ENCODE data around the gene DUSP22. TPM values are rescaled to one million over a fixed set of nuclear protein-coding genes. Genes with fewer than 3 reads are reported as not detected.

The DUSP22 gene
- total RNA-seq, 1 donor from 2014 or later: 22.0 TPM

DNA sequence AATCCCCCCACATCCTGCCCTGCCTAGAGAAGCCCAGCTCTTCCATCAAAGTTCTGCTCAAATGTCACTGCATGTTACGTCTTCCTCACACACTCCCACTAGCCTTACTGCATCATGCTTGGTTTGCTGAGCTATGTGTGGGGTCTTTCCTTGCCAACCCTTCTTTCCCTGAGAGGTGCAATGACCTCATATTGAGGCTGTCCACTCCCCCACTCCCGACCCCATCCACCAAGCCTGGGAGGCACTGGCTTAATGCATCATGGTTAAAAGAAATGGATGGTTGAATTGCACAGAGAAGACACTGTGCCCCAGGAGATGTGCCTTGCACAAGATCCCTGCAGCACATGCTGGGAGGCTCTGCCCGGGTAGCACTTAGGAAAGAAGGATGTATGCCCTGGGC is 91.6 kb downstream of the DUSP22 start:
- no peak overlapping the region for H3K4me3 Mint-ChIP-seq
- H3K9me3 Mint-ChIP-seq: no peaks in the 10 kb centered on the region
- H3K27me3 Mint-ChIP-seq (ENCODE audit: insufficient read depth): peaks cover 5% of the 10 kb centered on the region
- H3K36me3 Mint-ChIP-seq (ENCODE audit: low read depth): no peaks in the 10 kb centered on the region
- H3K27ac Mint-ChIP-seq: no peak overlapping the region
- intact Hi-C loops (cut with micrococcal nuclease): no loop called here
- no peak for DNase-seq (ENCODE audit: low spot score)
- H3K4me1 Mint-ChIP-seq (ENCODE audit: low read depth): peaks cover 22% of the 10 kb centered on the region

DNA sequence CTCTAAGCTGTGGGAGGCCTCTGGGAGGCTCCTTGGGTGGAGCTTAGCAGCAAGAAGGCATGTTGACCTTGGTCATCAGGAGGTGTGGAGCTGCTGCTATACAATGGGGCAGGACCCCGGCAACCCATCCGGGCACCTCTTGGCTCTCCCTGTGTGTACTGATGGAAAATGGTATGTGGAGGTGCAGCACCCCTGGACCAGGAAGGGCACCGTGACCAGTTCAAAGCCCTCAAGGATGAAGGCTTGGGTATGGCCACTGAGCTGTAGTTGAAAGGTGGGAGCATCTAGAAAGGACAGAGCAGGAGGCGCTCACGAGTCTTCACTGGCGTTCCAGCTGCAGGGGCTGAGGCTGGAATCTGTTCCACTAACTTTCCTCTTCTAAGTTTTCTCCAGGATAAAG is 92.6 kb downstream of the DUSP22 start:
- H3K27me3 Mint-ChIP-seq (ENCODE audit: insufficient read depth): peaks cover 5% of the 10 kb centered on the region
- H3K4me1 Mint-ChIP-seq (ENCODE audit: low read depth): peaks cover 32% of the 10 kb centered on the region
- no peak overlapping the region for H3K27ac Mint-ChIP-seq
- no peaks in the 10 kb centered on the region for H3K9me3 Mint-ChIP-seq
- H3K4me3 Mint-ChIP-seq: no peak overlapping the region
- H3K36me3 Mint-ChIP-seq (ENCODE audit: low read depth): no peaks in the 10 kb centered on the region
- intact Hi-C loops (cut with micrococcal nuclease): no loop called here
- DNase-seq (ENCODE audit: low spot score): no peak

DNA sequence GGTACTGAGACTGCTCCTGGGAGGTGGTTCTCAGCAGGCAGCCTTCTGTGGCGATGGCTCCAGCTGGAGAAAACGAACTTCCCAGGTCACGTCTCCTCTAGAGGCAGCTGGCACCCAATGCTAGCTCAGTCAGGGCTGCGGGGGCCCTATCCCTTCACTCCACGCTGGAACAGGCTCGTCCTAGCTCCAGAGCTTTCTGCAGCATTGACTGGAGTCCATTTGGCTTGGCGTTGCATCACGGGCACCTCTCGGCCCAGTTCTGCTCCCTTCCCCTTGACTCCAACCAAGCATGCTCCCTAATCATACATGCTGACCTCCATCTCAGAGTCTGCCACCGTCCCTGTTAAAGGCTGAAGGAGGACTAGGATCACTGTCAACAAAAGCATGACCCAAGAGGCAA is 93.3 kb downstream of the DUSP22 start:
- Mint-ChIP-seq H3K4me1 (ENCODE audit: low read depth) (peaks cover 39% of the 10 kb centered on the region), H3K27me3 (ENCODE audit: insufficient read depth) (peaks cover 5% of the 10 kb centered on the region), H3K27ac (no peak overlapping the region), H3K36me3 (ENCODE audit: low read depth) (no peaks in the 10 kb centered on the region), H3K4me3 (no peak overlapping the region), H3K9me3 (no peaks in the 10 kb centered on the region)
- intact Hi-C loops (cut with micrococcal nuclease): no loop called here
- DNase-seq (ENCODE audit: low spot score): no peak

DNA sequence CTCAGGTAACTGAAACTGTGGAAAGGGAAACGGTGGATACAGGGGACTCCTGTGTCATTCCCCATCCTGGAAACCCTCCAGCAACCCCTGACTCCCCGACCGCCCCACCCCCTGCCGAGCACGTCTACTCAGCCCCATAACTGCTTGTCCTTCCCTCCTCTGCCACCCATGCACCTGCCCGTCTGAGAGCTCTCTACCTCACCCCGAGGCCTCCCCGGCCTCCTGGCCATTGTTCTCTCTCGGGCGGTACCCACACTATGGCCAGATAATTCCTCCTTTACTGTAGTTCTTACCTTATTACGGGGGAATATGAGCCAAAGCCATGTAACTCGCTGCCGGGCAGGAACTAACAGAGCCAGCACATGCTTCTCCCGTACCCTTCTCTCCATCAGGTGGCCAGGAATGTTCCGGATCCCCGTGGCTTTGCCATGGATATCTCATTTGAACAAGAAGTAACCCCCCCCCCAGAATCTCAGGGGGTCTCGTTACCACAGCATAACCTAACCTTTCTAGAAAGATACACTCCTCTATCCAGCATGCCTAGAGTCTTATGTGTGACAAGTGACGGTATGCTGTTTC is 94.5 kb downstream of the DUSP22 start:
- Mint-ChIP-seq H3K4me3 (no peak overlapping the region), H3K27ac (no peak overlapping the region), H3K4me1 (ENCODE audit: low read depth) (peaks cover 33% of the 10 kb centered on the region), H3K36me3 (ENCODE audit: low read depth) (peaks cover 2% of the 10 kb centered on the region), H3K9me3 (no peaks in the 10 kb centered on the region), H3K27me3 (ENCODE audit: insufficient read depth) (peaks cover 5% of the 10 kb centered on the region)
- DNase-seq (ENCODE audit: low spot score): no peak
- intact Hi-C loops (cut with micrococcal nuclease): no loop called here

DNA sequence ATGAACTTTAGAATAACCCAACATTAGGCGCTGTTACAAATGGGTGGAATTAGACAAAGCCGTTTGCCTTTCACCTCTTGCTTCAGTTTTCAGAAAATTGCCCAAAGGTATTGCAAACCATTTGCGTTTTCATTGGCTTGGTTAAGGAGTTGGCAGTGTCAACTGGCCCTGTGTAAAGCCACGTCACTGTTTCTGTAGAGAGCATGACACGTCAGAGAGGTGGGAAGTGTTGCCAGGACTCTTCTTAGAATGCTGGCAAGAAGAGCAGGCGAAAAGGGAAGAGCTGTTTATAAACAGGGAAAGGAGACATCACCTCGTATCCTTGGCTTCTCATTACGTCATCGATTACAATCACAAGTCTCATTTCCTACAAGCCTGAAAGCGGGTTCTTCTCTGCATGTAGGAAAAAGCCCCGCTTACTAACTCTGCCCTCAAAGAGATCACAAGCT is 95.0 kb downstream of the DUSP22 start:
- intact Hi-C loops (cut with micrococcal nuclease): no loop called here
- peaks cover 2% of the 10 kb centered on the region for H3K36me3 Mint-ChIP-seq (ENCODE audit: low read depth)
- no peaks in the 10 kb centered on the region for H3K9me3 Mint-ChIP-seq
- peaks cover 5% of the 10 kb centered on the region for H3K27me3 Mint-ChIP-seq (ENCODE audit: insufficient read depth)
- H3K4me3 Mint-ChIP-seq: no peak overlapping the region
- H3K27ac Mint-ChIP-seq: no peak overlapping the region
- H3K4me1 Mint-ChIP-seq (ENCODE audit: low read depth): peaks cover 28% of the 10 kb centered on the region
- no peak for DNase-seq (ENCODE audit: low spot score)

DNA sequence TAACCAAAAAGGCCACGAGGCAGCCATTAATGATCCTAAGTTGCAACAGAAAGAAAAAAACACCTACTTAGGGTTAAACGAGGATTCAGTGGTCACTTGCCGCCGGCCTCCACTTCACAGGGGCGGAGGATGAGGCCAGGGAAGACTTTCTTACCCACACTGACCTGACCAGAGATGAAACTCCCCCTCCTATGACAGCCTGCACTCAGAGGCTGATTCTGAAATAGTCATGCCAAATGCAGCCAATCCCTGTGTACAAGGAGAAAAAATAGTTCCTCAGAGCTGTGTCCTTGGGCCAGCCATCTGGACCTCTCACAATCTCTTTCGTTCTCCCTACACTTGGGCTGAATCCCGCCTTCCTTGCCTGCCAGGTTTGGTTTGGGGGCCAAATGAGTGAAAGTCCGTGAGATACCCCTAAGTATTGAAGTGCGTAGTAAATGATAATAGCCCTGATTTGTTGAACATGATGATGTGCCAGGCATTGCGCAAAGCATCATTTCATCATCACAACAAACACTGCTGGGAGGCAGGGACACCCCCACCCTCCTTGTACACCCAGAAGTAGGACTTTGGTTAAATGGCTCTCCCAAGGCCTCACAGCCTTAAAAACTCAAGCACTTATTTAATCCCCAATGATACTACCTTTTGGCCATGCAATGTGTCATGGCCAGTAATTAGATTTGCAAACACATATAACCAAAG is 96.1 kb downstream of the DUSP22 start:
- no peak for DNase-seq (ENCODE audit: low spot score)
- peaks cover 25% of the 10 kb centered on the region for H3K4me1 Mint-ChIP-seq (ENCODE audit: low read depth)
- intact Hi-C loops (cut with micrococcal nuclease): loop anchor here (2.0 kb wide), 1 partner anchor 322 kb away; no protein-coding TSS in a partner anchor
- H3K9me3 Mint-ChIP-seq: no peaks in the 10 kb centered on the region
- peaks cover 7% of the 10 kb centered on the region for H3K36me3 Mint-ChIP-seq (ENCODE audit: low read depth)
- no peak overlapping the region for H3K4me3 Mint-ChIP-seq
- peaks cover 5% of the 10 kb centered on the region for H3K27me3 Mint-ChIP-seq (ENCODE audit: insufficient read depth)
- peak overlapping the region; percentile 27 for H3K27ac Mint-ChIP-seq

DNA sequence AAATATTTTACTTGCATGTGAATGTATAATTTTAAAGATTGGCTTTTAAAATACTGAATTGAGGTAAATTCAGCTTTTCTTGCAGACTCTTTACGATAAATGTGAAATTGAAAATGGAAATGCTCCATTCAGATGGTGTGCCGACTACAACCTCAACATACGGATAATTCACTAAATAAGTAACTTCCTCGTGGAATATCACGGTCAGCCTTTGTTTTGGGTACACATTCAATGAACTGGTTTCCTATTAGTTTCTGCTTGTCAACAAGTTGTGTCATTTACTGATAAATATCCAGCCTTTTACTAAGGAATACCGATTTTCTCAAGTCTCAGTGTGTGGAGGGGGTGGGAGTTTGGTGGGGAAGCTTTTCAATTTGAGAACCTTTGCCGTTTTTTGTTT is 96.9 kb downstream of the DUSP22 start:
- intact Hi-C loops (cut with micrococcal nuclease): loop anchor here (1.0 to 2.0 kb wide), 4 partner anchors 59 to 322 kb away; no protein-coding TSS in a partner anchor
- Mint-ChIP-seq H3K36me3 (ENCODE audit: low read depth) (peaks cover 13% of the 10 kb centered on the region), H3K27ac (peak overlapping the region; percentile 97), H3K9me3 (no peaks in the 10 kb centered on the region), H3K4me1 (ENCODE audit: low read depth) (peaks cover 25% of the 10 kb centered on the region), H3K4me3 (peak overlapping the region; percentile 89), H3K27me3 (ENCODE audit: insufficient read depth) (peaks cover 3% of the 10 kb centered on the region)
- DNase-seq (ENCODE audit: low spot score): no peak

DNA sequence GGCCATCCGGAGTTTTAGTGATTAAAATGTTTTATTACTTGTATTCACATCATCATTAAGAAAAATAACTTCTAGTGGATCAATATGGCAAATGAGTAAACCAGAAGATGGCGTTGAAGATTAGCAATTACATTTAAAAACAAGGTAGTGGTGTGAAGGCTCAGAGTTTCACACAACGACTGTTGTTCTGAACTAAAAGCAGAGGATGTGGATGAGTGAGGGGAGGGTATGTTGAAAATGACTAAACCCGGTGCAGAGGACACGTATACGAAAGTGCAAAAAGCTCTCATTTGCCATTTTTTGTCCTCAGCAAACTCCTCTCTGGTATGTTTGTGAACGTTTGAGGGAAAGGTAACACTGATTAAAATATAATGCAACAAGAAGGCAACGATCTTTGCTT is 97.3 kb downstream of the DUSP22 start:
- Mint-ChIP-seq H3K4me3 (peak overlapping the region; percentile 89), H3K36me3 (ENCODE audit: low read depth) (peaks cover 17% of the 10 kb centered on the region), H3K27ac (peak overlapping the region; percentile 97), H3K4me1 (ENCODE audit: low read depth) (peaks cover 25% of the 10 kb centered on the region), H3K27me3 (ENCODE audit: insufficient read depth) (peaks cover 3% of the 10 kb centered on the region), H3K9me3 (no peaks in the 10 kb centered on the region)
- intact Hi-C loops (cut with micrococcal nuclease): loop anchor here (1.0 to 5.0 kb wide), 10 partner anchors 51 to 993 kb away; no protein-coding TSS in a partner anchor
- peak; percentile 51 for DNase-seq (ENCODE audit: low spot score)

DNA sequence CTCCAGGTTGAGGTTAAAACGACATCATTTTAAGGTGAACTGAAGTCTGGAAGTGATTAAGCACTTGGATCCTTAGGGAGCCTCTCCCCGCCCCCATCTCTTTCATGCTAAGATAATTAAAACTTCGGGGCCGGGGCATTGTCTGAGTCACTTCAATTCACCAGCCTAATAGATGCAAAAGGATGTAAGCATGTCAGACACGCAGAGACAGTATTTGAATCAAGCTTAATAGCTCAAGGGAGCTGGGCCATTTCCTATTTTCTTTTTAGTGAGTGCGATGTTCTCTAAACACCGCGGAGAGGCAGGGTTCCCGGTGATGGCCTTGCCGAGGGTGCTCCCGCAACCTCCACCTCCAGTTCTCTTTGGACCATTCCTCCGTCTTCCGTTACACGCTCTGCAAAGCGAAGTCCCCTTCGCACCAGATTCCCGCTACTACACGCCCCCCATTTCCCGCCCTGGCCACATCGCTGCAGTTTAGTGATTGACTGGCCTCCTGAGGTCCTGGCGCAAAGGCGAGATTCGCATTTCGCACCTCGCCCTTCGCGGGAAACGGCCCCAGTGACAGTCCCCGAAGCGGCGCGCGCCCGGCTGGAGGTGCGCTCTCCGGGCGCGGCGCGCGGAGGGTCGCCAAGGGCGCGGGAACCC is 98.7 kb downstream of the DUSP22 start:
- Mint-ChIP-seq H3K4me1 (ENCODE audit: low read depth) (peaks cover 39% of the 10 kb centered on the region), H3K27me3 (ENCODE audit: insufficient read depth) (peaks cover 3% of the 10 kb centered on the region), H3K36me3 (ENCODE audit: low read depth) (peaks cover 31% of the 10 kb centered on the region), H3K4me3 (peak overlapping the region; percentile 89), H3K9me3 (no peaks in the 10 kb centered on the region), H3K27ac (peak overlapping the region; percentile 97)
- intact Hi-C loops (cut with micrococcal nuclease): loop anchor here (1.0 to 5.0 kb wide), 11 partner anchors 8 to 991 kb away; partner anchors contain the start of gene DUSP22
- DNase-seq (ENCODE audit: low spot score): peak; percentile 44

DNA sequence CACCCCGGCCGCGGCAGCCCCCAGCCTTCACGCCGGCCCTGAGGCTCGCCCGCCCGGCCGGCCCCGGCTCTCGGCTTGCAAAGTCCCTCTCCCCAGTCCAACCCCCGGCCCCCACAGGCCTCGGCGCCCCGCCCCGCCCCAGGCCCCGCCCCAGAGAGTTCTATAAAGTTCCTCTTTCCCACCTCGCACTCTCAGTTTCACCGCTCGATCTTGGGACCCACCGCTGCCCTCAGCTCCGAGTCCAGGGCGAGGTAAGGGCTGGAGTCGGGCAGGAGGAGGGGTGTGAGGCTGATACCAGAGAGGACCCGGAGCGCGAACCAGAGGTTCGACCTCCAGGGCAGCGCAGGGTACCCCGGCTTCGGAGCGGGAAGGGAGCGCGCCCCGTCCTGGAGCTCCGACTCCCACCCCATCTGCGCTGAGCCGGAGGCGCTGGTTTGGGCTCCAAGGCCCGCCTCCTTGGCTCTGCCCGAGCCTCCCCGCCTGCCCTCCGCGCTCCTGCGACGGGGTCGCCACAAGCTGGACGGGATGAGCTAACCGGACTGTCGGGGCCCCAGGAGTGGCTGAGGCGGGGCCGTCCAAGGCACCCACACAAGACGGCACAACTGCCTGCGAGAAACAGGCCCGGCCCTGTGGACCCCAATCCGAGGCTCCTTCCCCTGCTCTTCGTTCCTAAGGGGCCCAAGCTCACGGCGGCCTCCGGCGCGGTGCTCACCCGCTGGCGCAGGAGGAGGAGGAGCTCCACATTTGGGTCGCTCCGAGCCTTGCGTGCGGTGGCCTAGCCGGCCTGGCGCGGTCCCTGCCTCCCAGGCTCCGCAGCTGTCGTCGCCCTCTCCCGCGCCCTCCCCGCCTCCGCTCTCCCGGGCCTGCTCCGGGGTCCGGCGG is 99.5 kb downstream of the DUSP22 start, which contains the start of gene IRF4:
Gene IRF4 (plus strand): TSS at position 194 of the 882 bp plus-strand sequence. CDS start 1,401 bp downstream, outside the sequence.
- peaks cover 41% of the 10 kb centered on the region for H3K4me1 Mint-ChIP-seq (ENCODE audit: low read depth)

DNA sequence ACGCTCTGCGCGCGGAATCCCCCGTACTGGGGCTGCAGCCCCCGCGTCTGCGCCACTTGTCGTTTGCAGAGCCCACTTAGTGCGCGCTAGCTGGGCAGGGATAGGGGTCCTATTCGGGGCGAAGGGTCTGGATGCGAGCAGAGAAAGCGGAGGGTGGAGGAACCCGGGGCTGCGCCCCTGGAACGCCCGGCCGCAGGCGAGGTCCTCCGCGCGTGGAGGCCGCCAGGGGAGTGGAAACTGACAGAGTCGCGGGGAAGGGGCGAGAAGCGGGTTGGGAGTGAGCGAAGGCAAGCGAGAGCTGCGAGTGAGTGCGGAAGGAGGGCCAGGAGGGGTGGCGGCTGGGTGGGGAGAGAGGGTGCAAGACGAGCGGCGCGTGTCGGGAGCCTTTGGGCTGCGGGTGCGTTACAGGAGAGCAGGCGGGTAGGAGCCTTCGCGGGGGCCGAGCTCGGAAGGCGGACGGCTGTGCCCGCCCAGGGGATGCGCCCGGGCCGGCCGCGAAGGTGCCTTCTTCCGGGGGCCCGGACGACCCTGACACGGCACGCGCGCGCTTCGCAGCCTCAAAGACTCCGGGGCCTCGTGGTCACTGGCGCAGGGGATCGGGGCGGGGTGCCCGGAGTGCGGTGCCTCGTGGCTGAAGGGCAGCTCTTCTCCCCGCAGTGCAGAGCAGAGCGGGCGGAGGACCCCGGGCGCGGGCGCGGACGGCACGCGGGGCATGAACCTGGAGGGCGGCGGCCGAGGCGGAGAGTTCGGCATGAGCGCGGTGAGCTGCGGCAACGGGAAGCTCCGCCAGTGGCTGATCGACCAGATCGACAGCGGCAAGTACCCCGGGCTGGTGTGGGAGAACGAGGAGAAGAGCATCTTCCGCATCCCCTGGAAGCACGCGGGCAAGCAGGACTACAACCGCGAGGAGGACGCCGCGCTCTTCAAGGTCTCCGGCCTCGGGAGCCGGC is 100.4 kb downstream of the DUSP22 start:
- peaks cover 44% of the 10 kb centered on the region for H3K36me3 Mint-ChIP-seq (ENCODE audit: low read depth)
- intact Hi-C loops (cut with micrococcal nuclease): loop anchor here (5.0 kb wide), 1 partner anchor 990 kb away; no protein-coding TSS in a partner anchor
- peak overlapping the region; percentile 98 for H3K4me3 Mint-ChIP-seq
- H3K27me3 Mint-ChIP-seq (ENCODE audit: insufficient read depth): no peaks in the 10 kb centered on the region
- H3K9me3 Mint-ChIP-seq: no peaks in the 10 kb centered on the region
- DNase-seq (ENCODE audit: low spot score): peak; percentile 49
- peaks cover 51% of the 10 kb centered on the region for H3K4me1 Mint-ChIP-seq (ENCODE audit: low read depth)
- peak overlapping the region; percentile 85 for H3K27ac Mint-ChIP-seq

More for the DNA sequence above, 99.5 kb downstream of the DUSP22 start, which contains the start of gene IRF4:
- DNase-seq (ENCODE audit: low spot score): peak; percentile 69
- Mint-ChIP-seq H3K27ac (peak within 1 kb of the TSS; percentile 98), H3K27me3 (ENCODE audit: insufficient read depth) (peaks cover 3% of the 10 kb centered on the region), H3K4me3 (peak within 1 kb of the TSS; percentile 98), H3K36me3 (ENCODE audit: low read depth) (peaks cover 34% of the 10 kb centered on the region), H3K9me3 (no peaks in the 10 kb centered on the region)
- intact Hi-C loops (cut with micrococcal nuclease): loop anchor here (1.0 to 5.0 kb wide), 11 partner anchors 8 to 991 kb away; partner anchors contain the start of gene DUSP22
